ENCODE measurements around the gene PTPRN2. TPM values are rescaled to one million over a fixed set of nuclear protein-coding genes. Genes with fewer than 3 reads are reported as not detected.

The PTPRN2 gene
- total RNA-seq, 1 experiment from 2014 or later, result not detected

DNA sequence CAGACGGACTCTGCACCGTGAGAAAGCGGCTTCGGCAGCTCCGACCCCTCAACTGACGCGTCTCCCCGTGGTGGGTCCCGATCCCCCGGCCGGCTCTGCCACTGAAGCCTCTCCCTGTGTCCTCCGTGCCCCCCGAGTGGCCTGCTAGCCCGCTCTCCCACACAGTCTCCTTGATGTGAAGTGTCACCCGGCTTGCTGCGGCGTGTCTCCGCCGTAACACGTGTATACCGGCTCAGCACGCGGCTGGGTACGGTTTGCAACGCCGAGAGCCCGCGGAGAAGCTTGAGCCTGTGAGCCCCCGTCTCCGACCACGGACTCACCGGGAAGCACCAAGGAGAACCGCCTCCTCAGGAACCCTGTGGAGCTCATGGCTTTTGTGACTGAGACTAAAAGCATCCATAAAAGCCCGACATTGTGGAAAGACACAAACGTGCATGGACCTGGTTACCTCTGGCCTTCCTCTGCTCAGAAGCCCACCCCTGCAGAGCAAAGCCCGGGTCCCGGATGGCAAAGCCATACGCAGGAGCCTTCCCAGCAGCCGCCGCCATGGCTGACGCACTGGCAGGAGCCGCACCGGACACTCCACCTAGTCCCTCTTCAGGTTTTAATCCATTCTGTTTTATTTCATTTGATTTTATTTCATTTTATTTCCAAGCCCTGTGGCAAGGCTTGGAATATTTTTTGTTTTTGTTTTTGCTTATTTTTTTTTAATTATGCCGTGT lies 17.0 kb downstream of the PTPRN2 start:
- peaks cover 3% of the 10 kb centered on the region; the same call in 1 of the 2 replicates for H4K20me1 ChIP-seq (ENCODE audit: insufficient read depth)

DNA sequence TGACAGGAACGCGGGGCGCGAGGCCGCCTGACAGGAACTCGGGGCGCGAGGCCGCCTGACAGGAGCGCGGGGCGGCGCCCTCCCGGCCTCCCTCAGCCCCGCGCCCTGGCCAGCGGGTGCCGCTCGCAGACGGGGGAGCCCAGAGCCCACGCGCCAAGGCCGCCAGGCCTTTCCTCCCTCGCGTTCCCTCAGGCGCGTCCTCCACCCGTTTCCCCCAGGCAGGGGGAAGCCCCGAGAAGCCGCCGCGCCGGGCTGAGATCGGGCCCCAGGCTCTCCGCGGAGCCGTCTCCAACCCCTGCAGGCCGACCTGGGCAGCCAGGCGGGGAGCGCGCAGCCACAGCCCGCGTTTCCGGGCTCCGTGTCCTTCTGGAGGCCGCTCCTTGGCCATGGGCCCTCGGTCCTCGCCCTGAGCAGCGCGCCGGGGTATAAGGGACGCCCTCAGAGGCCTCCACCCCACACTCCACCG lies 17.7 kb downstream of the PTPRN2 start:
- H3K4me3 ChIP-seq, result no peak overlapping the region
- ChIA-PET POLR2A (ENCODE audit: unreplicated experiment) (no interaction called here), CTCF (no interaction called here)
- H3K79me2 ChIP-seq (ENCODE audit: low read depth), result no peaks in the 10 kb centered on the region
- peaks cover 73% of the 10 kb centered on the region for H3K27me3 ChIP-seq (ENCODE audit: insufficient read depth, low read depth)
- BruUV-seq (replicated peaks), result no TSS peak
- H3K9me2 ChIP-seq (ENCODE audit: insufficient read depth), result no peaks in the 10 kb centered on the region
- H4K20me1 ChIP-seq (ENCODE audit: insufficient read depth), result peaks cover 3% of the 10 kb centered on the region; the same call in 1 of the 2 replicates
- H3K27ac ChIP-seq, result no peak overlapping the region
- H2AFZ ChIP-seq, result no peak overlapping the region
- no peaks in the 10 kb centered on the region for H3K4me1 ChIP-seq (replicated peaks; ENCODE audit: insufficient read depth)
- H3K36me3 ChIP-seq (ENCODE audit: low read depth), result no peaks in the 10 kb centered on the region
- no peak for DNase-seq
- intact Hi-C loops (cut with micrococcal nuclease; ENCODE audit: unreplicated experiment), result no loop called here
- TF ChIP-seq EZH2 (IDR thresholded peaks at IDR 0.05; ENCODE audit: low read depth) (no peak), CTCF (conservative IDR thresholded peaks at IDR 0.05) (no peak)
- no peaks in the 10 kb centered on the region for H3K9me3 ChIP-seq (ENCODE audit: insufficient read depth, low read depth)
- no peaks in the 10 kb centered on the region for H3F3A ChIP-seq (ENCODE audit: insufficient read depth, low read depth)
- no peak overlapping the region for H3K4me2 ChIP-seq

More for the DNA sequence above, 17.0 kb downstream of the PTPRN2 start:
- no TSS peak for BruUV-seq (replicated peaks)
- DNase-seq, result no peak
- Histone ChIP-seq H3K4me1 (replicated peaks; ENCODE audit: insufficient read depth) (no peaks in the 10 kb centered on the region), H2AFZ (no peak overlapping the region), H3K9me3 (ENCODE audit: insufficient read depth, low read depth) (no peaks in the 10 kb centered on the region), H3K9me2 (ENCODE audit: insufficient read depth) (no peaks in the 10 kb centered on the region), H3K4me3 (no peak overlapping the region), H3F3A (ENCODE audit: insufficient read depth, low read depth) (no peaks in the 10 kb centered on the region), H3K79me2 (ENCODE audit: low read depth) (no peaks in the 10 kb centered on the region), H3K36me3 (ENCODE audit: low read depth) (no peaks in the 10 kb centered on the region), H3K4me2 (no peak overlapping the region), H3K27me3 (ENCODE audit: insufficient read depth, low read depth) (peaks cover 66% of the 10 kb centered on the region), H3K27ac (no peak overlapping the region)
- intact Hi-C loops (cut with micrococcal nuclease; ENCODE audit: unreplicated experiment), result no loop called here
- CTCF ChIA-PET, result no interaction called here
- POLR2A ChIA-PET (ENCODE audit: unreplicated experiment), result no interaction called here
- TF ChIP-seq CTCF (conservative IDR thresholded peaks at IDR 0.05) (no peak), EZH2 (IDR thresholded peaks at IDR 0.05; ENCODE audit: low read depth) (no peak)

DNA sequence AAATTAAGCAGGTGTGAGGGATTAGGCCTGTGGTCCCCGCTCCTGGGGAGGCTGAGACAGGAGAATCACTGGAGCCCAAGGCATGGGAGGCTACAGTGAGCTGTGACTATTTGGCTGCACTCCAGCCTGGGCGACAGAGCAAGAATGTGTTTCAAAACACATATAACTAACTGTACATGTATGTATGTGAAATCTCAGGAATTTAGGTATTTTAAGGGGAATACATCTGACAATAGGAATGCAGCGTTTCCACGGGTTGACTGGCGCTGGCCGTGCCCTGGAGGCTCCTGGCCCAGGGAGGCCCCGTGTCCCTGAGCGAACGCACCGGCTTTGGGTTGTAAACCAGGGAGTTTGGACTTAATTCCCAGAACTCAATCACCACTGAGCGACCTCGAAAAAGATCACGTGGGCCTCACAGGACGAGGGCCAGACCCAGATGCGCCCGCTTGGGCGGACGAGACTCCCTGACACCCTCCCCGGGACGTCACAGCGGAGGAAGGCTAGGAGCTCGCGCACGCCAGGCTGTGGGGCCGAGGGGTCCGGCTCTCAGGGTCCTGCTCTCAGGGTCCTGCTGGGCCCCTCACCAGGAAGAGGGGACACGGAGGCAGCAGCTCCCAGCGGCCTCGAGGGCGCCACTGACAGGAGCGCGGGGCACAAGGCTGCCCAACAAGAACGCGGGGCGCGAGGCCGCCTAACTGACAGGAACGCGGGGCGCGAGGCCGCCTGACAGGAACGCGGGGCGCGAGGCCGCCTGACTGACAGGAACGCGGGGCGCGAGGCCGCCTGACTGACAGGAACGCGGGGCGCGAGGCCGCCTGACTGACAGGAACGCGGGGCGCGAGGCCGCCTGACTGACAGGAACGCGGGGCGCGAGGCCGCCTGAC lies 18.4 kb downstream of the PTPRN2 start:
- intact Hi-C loops (cut with micrococcal nuclease; ENCODE audit: unreplicated experiment), result no loop called here
- DNase-seq, result no peak
- Histone ChIP-seq H3K9me3 (ENCODE audit: insufficient read depth, low read depth) (no peaks in the 10 kb centered on the region), H3K36me3 (ENCODE audit: low read depth) (no peaks in the 10 kb centered on the region), H3K4me2 (no peak overlapping the region), H3K4me1 (replicated peaks; ENCODE audit: insufficient read depth) (no peaks in the 10 kb centered on the region), H4K20me1 (ENCODE audit: insufficient read depth) (peaks cover 3% of the 10 kb centered on the region; the same call in 1 of the 2 replicates), H3K27me3 (ENCODE audit: insufficient read depth, low read depth) (peaks cover 80% of the 10 kb centered on the region), H3K27ac (no peak overlapping the region), H3K79me2 (ENCODE audit: low read depth) (no peaks in the 10 kb centered on the region), H3K9me2 (ENCODE audit: insufficient read depth) (no peaks in the 10 kb centered on the region), H2AFZ (no peak overlapping the region), H3F3A (ENCODE audit: insufficient read depth, low read depth) (no peaks in the 10 kb centered on the region), H3K4me3 (no peak overlapping the region)
- ChIA-PET POLR2A (ENCODE audit: unreplicated experiment) (no interaction called here), CTCF (no interaction called here)
- no peak for TF ChIP-seq EZH2 (IDR thresholded peaks at IDR 0.05; ENCODE audit: low read depth)
- TF ChIP-seq CTCF (conservative IDR thresholded peaks at IDR 0.05), result no peak
- BruUV-seq (replicated peaks), result no TSS peak

Measured in PC-9 (cell line).